ENCODE results near the gene EIF5.
A peak's percentile ranks its signal among the peaks of the same experiment; 100 is the strongest.
"Not testable (repeated sequence)": the region's sequence is repeated elsewhere in the genome, so short reads cannot be mapped to it uniquely, and the experiment has no call there.

EIF5 gene

DNA sequence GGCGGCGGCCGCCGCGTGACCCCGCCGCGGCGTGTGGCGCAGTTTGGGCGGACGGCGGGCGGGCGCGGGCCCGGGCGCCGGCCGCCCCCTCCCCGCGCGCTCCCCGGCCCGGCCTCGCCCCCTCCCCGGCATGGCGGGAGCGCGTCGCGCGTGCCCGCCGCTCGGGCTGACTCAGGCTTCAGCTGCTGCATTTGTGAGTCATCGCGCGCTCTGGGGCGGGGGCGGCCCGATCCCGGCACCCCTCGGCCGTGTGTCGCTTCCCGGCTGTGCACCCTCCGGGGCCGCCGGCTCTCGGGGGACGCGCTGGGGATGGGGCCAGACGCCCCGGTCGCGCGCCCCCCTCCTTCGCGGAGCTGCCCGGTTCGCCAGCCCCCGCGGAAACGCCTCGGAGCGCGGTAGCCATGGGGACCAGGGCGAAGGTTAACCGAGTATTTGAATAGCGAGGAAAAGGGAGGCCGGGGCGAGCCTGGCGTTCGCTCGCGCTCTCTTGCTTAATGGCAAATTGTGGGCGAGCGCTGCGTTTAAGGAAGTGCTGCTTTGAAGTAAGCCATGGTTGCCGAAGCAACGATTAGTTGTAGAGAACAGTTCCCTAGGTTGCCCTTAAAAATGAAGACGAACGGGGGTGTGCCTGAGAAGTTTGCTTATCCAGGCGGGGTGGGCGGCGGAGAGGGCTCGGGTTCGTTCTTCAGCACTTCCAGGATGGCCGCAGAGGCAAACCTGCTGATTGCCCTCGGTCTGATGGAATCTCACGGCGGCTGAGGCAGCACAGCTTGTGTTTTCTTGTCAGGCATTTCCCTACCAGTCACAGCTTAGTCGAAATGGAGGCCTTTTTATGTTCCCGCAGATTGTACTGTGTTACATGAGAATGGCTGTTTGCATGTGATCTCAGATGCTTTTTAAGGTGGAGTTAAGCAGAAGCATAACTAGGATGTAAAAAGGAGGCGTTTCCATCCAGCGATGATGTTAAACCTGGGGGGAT is 896 bp downstream of the EIF5 start:
- FAIRE-seq (no peak), DNase-seq (ENCODE audit: low spot score) (peak; percentile 31)

DNA sequence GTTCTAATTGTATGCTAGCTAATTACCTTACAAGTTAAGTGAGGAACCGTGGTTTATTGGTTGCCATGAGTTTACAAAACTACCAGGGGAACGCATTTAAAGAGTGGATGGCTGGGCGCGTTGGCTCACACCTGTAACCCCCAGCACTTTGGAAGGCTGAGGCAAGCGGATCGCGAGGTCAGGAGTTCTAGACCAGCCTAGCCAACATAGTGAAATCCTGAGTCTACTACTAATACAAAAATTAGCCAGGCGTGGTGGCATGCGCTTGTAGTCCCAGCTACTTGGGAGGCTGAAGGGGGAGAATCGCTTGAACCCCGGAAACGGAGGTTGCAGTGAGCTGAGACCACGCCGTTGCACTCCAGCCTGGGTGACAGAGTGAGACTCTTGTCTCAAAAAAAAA is 2.2 kb downstream of the EIF5 start:
- no peak for FAIRE-seq
- DNase-seq (ENCODE audit: low spot score), result no peak

DNA sequence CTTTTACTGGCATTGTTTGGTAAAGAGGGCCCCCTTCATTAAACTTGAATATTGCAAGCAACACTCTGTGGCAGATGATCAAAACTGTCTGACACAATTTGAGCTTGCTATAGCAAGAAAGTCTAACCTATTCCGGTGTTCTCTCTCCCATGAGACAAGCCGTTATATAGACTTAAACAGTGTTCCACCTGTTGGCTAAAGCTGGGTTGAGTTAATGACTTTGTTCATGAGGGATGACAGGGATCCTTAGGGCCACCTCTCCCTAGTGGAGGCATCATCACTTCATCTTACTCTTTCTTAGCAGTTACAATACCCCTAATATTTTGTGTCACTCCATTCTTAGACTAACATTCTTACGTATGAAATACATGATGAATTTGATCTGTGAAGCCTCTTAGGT is 3.8 kb downstream of the EIF5 start:
- FAIRE-seq, result no peak
- no peak for DNase-seq (ENCODE audit: low spot score)

DNA sequence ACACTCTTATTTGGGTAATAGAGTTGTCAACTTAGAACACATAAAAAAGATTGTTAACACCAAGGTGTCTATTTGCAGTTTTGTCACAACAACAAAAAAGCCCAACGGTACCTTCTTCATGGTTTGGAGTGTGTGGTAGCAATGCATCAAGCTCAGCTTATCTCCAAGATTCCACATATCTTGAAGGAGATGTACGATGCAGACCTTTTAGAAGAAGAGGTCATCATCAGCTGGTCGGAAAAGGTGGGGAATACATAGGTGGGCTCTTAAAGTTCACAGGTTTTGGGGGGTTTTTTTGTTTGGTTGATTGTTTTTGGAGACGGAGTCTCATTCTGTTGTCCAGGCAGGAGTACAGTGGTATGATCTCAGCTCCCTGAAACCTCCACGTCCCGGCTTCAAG is 5.5 kb downstream of the EIF5 start:
- FAIRE-seq (no peak), DNase-seq (ENCODE audit: low spot score) (no peak)

DNA sequence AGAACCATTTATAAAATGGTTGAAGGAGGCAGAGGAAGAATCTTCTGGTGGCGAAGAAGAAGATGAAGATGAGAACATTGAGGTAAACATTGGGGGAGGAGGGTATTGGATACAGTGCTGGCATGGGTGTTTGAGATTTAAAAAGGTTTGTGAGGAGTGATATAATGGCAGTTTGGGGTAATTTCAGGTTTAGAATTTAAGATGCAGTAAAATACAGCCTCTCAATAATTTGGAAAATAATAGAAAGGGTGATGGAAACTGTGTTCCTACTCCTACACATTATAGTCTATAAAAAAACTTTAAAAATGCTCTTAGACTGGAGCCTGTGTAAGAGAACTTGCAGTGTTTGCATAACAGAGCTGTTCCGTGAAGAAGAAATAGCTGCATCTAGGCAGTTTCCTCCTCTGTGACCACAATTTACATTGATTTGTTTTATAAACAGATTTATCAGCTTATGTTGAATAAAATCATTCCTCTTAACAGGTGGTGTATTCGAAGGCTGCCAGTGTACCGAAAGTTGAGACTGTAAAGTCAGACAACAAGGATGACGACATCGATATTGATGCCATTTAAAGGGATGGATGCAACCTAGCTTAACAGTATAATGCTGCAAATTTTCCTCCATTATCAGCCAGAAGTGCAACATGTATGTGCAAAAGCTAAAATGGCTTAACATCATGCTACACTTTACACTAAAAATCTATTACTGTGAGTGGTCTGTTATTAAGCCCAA is 6.6 kb downstream of the EIF5 start:
- FAIRE-seq (no peak), DNase-seq (ENCODE audit: low spot score) (no peak)

DNA sequence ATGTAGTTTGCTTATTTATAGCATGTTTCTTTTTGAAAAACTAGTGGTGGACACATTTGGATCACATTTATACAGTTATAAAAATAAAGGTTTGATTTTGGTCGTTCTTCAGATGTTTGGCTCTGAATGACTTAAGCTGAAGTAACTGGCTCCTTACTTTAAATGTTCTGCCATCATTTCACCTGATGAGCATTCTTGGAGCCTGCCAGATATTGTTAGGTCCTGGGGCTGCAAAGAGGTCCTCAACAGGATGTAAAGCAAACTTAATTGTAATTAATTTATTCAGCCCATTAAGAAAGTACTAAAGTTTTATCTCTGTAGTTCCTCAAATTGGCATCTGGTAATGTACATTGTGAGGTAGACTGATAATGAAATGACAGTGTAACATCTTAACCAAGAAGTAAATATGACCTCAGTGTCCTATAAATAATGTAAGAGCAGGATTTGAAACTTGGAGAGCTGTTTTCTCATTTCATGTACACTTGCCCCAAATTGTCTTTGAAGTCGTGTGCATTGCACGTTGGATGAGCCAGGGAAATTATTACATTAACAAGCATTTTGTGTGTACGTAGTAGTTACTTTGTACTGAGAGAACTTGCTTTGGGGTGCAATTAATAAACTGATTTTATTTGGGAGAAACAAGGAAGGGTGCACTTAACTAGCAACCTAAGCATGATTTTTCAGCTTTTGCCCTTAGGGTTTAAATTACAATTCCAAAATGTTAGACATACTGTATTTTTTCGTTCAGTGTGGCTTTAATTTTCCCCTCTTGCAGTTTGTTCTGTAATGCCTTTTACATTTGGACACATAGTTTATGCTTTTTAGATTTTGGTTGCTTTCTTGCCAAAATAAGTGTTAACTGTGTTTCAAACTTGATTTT is 7.5 kb downstream of the EIF5 start:
- no peak for FAIRE-seq
- no peak for DNase-seq (ENCODE audit: low spot score)

DNA sequence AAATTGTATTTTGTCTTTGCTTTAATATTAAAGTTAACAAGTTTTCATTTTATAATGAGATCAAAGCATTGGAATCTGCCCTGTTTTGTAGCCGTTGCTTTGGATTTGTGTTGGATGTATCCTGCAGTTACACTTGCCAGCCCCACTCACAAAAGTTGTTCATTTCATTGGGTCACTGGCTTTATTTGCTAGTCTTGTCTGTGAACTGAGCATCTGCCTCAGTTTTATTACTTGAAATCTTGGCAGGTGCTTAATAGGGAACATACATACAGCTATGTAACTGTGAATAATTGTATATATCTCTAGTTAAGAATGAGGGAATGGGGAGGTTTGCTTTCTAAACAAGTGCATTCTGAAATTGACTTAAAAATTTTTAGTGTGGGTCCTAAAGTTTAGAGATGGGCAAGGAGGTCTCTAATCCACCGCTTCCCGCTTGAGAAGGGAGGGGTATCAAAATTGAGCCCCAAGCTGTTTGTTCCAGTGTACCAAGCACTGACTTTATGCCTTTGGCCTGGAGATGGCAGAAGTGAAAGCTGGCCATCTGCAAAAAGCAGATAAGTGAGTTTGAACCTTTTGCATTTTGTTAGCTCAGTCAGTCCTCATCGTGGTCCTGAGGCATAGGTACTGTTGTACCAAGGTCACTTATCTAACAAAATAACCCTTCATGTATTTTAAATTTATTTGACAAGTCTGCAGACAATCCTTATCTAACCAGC is 9.3 kb downstream of the EIF5 start:
- no peak for FAIRE-seq
- DNase-seq (ENCODE audit: low spot score), result no peak

DNA sequence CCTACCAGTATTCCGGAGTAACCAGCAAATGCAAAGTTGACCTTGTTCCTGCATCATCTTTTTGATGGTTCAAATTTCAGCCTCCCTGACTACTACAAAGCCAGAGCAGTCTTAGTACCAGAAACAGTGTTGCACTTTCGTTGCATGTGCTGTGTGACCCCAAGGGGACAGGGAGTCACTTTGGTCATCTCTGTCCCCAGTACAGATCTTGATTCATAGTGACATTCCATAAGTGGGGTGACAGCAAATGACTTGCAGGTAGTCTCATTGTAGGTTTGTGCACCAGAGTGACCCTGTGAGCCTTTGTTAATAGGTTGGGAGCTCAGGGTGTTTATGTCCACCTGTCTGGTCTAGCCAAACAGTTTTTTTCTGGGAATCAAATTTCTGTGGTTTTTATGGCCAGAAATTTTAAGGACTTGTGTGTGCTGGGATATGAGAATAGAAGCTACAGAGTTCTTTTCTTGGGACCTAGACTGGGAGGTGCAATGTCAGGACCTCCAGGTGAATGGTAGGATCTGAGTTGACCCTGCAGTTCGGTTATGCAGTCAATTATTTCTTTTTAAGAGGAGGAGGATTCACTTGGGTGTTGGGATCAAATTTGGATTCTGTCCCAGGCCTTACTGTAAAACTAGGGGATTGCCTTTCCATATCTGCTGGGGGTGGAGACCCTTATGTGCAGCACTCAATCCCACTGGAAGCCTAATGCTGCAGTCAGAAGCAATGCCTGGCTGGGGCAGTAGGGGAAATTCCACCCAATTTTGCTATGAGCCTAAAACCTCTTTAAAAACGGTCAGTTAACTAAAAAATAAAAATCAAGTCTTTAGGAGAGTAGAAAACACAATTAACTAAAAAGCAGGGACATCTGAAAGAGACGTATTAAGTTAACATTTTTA is 10.1 kb downstream of the EIF5 start:
- no peak for FAIRE-seq
- DNase-seq (ENCODE audit: low spot score), result no peak

DNA sequence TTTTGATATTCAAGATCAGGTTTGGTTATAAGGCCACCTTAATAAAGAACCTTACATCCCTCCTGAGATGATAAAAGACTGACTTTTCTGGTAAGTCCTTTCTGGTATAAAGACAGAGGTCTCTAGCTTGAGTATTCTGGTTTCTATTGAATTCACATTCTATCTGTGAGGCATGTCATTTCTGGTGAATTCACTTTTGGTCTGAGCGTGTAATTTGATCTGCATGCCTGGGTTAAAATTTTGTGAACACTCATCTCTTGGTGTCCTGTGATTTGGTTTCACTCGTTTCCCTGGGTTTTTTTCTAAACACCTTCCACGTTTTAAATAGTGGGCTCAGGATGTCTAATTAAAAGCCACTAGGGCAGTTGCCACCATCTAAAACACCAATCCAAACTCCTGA is 12.2 kb downstream of the EIF5 start:
- no peak for DNase-seq (ENCODE audit: low spot score)
- no peak for FAIRE-seq

DNA sequence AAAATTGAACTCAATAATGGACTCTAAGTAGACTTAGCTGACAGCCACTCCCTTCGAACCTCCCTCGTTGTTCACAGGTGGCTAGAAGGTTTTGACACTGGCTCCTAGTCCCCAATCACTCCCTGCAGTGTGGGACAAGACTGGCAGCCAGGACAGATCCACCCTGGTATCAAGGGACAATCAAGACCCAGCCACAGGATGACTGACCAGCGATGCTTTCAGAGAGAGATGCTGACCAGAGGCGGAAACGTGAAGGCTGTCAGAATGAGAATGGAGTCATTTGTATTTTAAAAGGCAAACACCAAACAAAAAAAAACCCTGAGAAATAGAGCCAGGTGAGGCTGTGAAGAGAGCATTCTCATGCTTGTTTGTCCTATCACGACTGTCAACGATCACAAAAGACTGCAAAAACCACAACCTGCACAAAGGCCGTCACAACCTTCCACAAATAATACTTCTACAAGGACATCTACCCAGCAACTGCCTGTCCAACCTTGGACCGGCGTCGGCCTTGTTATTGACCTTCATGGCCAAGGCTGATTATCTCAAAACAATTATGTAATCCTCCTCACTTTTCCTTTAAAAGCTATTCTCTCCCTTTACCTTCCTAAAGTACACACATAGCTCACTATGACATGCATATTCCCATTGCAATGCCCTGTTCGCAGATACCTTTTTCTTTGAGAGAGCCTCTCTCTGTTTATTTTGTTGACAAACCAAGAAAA is 13.2 kb downstream of the EIF5 start:
- FAIRE-seq (no peak), DNase-seq (ENCODE audit: low spot score) (no peak)

DNA sequence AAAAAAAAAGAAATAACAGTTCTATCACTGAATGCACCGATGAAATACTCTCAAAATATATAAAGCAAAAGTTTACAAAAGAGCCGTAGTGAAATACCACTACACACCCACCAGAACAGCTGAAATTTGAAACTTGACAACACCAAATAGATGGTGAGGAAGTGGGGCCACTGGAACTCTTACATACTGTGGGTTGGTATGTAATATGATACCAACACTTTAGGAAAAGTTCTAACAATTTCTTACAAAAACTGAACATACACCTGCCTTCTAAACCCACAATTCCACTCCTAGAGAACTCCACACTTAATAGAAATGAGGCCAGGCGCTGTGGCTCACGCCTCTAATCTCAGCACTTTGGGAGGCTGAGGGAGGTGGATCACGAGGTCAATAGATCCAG is 14.1 kb downstream of the EIF5 start:
- DNase-seq (ENCODE audit: low spot score) (no peak), FAIRE-seq (no peak)

DNA sequence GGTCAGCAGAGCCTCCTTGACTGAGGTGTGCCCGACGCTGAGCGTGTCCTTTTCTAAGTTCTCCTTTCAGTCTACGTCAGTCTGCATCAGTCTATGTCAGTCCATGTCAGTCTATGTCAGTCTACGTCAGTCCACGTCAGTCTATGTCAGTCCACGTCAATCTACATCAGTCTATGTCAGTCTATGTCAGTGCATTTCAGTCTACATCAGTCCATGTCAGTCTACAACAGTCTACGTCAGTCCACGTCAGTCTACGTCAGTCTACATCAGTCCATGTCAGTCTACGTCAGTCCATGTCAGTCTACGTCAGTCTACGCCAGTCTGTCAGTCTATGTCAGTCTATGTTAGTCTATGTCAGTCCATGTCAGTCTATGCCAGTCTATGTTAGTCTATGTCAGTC is 15.9 kb downstream of the EIF5 start:
- FAIRE-seq (no peak), DNase-seq (ENCODE audit: low spot score) (no peak)

DNA sequence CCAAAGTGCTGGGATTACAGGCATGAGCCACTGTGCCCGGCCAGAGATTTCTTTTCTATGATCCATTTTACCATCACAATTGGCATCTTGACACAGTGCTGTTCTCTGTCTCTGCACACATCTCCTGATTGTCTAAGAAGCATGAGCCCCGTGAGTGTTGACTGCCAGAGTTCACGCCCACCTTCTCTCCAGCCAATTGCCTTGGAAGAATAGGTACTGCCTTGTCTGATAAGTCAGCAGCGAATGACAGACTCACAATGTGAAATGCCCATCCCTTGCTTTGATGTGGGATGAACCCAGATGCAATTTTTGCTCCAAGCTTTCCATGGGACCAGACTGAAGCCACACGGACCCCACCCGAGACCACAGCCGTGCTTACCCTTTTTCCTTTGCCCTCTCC is 19.3 kb downstream of the EIF5 start:
- no peak for FAIRE-seq
- DNase-seq (ENCODE audit: low spot score), result no peak

DNA sequence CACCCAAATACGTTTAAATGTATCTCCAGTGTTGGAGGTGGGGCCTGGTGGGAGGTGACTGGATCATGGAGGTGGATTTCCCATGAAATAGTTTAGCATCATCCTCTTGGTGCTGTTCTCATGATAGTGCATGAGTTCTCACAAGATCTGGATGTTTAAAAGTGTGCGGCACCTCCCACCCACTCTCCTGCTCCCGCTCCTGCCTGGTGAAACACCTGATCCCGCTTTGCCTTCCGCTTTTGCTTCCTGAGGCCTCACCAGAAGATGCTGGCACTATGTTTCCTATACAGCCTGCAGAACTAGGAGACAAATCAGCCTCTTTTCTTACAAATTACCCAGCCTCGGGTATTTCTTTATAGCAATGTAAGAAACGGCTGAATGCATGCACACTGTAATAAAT is 20.1 kb downstream of the EIF5 start:
- DNase-seq (ENCODE audit: low spot score) (no peak), FAIRE-seq (no peak)

DNA sequence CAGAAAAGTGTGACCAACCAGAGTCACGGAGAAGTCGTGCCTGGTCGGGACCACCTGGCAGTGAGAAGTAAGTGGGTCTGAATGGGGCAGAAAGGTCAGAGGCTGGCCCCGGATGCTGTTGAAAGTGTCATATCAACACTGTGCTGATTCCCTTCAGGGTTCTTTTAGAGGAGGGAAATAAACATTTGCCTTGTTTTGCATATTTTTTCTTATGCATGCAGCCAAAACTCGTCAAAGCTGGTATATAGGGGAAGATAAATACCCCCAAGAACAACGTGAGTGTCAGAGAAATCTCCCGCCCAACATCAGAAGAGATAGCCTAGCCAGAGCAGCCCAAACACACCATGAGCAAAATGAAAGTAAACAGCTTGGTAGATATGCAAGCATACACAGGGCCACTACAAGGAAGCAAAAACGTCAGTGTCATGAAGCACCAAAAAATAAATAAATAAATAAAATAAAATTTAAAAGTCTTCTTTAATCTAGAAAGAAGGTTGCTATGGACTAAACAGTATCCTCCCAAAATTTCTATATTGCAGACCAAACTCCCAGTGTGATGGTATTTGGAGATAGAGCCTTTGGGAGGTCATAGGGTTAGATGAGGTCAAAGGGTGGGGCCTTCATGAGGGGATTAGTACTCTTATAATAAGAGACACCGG is 22.1 kb downstream of the EIF5 start:
- FAIRE-seq (no peak), DNase-seq (ENCODE audit: low spot score) (no peak)

DNA sequence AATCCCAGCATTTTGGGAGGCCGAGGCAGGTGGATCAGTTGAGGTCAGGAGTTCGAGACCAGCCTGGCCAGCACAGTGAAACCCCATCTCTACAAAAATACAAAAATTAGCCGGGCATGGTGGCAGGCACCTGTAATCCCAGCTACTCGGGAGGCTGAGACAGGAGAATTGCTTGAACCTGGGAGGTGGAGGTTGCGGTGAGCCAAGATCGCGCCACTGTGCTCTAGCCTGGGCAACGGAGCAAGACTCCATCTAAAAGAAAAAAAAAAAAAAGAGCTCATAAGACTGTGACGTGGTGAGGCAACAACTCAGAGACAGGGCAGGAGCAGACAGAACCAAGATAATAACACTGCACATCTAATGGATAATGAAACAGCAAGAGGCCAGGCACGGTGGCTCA is 23.5 kb downstream of the EIF5 start:
- DNase-seq (ENCODE audit: low spot score); FAIRE-seq: not testable (repeated sequence)

DNA sequence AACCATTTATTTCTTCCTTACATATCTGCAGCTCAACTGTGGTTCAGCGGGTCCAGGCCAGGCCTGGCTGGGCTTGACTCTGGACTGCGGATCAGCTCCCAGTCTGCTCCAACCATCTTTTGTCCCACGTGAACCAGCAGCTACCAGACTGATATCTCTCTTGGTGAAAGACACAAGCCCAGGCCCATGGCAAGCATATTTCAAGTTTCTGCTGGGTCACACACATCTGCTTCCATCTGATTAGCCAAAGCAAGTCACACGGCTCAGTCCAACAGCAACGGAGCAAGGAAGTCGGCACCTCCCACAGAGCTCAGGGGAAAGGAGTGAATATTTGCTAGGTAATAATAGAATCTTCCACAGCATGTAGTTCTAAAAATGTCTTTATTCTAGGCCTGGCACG is 26.5 kb downstream of the EIF5 start:
- DNase-seq (ENCODE audit: low spot score) (no peak), FAIRE-seq (no peak)

DNA sequence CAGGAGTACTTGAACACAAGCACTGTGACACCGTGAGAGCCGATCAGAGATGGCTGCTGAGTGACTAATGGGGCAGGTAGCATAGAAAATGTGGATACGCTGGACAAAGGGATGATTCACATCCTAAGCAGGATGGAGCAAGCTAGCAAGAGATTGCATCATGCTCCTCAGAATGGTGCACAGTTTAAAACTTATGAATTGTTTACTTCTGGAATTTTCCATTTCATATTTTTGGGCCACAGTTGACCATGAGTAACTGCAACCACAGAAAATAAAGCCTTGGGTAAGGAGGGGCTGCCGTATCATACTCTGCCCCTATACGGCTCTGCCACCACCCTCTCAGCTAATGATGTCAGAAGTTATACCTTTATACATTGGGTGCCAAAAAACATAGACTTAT is 27.8 kb downstream of the EIF5 start:
- peak; percentile 31 for FAIRE-seq
- peak; percentile 58 for DNase-seq (ENCODE audit: low spot score)

DNA sequence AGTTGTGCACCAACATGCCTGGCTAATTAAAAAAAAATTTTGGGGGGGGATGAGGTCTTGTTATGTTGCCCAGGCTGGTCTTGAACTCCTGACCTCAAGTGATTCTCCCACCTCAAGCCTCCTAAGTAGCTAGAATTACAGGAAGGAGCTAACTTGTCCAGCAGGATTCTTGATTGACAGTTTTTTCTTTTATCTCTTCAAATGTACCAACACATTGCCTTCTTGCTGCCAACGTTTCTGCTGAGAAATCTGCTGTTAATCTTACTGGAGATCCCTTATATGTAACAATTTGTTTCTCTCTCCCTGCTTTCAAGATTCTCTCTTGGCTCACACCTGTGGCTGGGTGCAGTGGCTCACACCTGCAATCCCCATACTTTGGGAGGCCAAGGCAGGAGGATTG is 28.7 kb downstream of the EIF5 start:
- peak; percentile 28 for DNase-seq (ENCODE audit: low spot score)
- no peak for FAIRE-seq

Data from RCC 7860 (cell line).